HCT116 (cell line): Measurements from ENCODE around the gene SPEM1.

ENCODE experiments used
- POLR2A ChIP-seq: IDR thresholded peaks from 2 replicates; pipeline ENCODE4 v1.7.0; 2011; ENCODE audit warnings: borderline replicate concordance; ENCODE audit not compliant: insufficient read depth, insufficient read length; ENCODE audit errors: extremely low read depth
- RAD21 ChIP-seq: IDR thresholded peaks from 2 replicates; pipeline ENCODE4 v1.6.1; 2012; ENCODE audit warnings: low read depth, mild to moderate bottlenecking
- SIN3A ChIP-seq: IDR thresholded peaks from 2 replicates; pipeline ENCODE4 v1.6.1; 2012; ENCODE audit warnings: low read depth
- SP1 ChIP-seq: IDR thresholded peaks from 2 replicates; pipeline ENCODE4 v1.6.1; 2012; ENCODE audit warnings: low read depth
- TCF7L2 ChIP-seq: IDR thresholded peaks from 2 replicates; pipeline ENCODE4 v1.7.0; 2011; ENCODE audit warnings: borderline replicate concordance, inconsistent platforms; ENCODE audit not compliant: insufficient read depth, insufficient read length; ENCODE audit errors: extremely low read depth
- ZFX ChIP-seq: fragments of 450-650 bp; IDR thresholded peaks from 2 replicates; pipeline ENCODE4 v1.6.1; 2017
- ZNF274 ChIP-seq: fragments of 200-500 bp; sonication (Bioruptor generic); IDR thresholded peaks from 2 replicates; pipeline ENCODE4 v1.6.1; 2014; ENCODE audit warnings: mild to moderate bottlenecking, low read depth, low read length, inconsistent platforms
- TF ChIP-seq, protein P1 (sequence below), 3 experiments: fragments of 200-600 bp in 1 of 3; sonication (generic) in 1 of 3; IDR thresholded peaks in 2 of 3; conservative IDR thresholded peaks in 1 of 3; 2 replicates each; pipeline ENCODE4 v1.5.1; 2012 to 2017; ENCODE audit warnings: low read depth in 2 of 3, low read length in 2 of 3, antibody characterized with exemption in 1 of 3, borderline replicate concordance in 1 of 3, control low read depth in 1 of 3, mild to moderate bottlenecking in 1 of 3, mixed read lengths in 1 of 3, mixed run types in 1 of 3, moderate library complexity in 1 of 3; ENCODE audit not compliant: insufficient read depth in 1 of 3
- TF ChIP-seq, protein P2 (sequence below): IDR thresholded peaks from 2 replicates; pipeline ENCODE4 v1.6.1; 2012

DNA sequence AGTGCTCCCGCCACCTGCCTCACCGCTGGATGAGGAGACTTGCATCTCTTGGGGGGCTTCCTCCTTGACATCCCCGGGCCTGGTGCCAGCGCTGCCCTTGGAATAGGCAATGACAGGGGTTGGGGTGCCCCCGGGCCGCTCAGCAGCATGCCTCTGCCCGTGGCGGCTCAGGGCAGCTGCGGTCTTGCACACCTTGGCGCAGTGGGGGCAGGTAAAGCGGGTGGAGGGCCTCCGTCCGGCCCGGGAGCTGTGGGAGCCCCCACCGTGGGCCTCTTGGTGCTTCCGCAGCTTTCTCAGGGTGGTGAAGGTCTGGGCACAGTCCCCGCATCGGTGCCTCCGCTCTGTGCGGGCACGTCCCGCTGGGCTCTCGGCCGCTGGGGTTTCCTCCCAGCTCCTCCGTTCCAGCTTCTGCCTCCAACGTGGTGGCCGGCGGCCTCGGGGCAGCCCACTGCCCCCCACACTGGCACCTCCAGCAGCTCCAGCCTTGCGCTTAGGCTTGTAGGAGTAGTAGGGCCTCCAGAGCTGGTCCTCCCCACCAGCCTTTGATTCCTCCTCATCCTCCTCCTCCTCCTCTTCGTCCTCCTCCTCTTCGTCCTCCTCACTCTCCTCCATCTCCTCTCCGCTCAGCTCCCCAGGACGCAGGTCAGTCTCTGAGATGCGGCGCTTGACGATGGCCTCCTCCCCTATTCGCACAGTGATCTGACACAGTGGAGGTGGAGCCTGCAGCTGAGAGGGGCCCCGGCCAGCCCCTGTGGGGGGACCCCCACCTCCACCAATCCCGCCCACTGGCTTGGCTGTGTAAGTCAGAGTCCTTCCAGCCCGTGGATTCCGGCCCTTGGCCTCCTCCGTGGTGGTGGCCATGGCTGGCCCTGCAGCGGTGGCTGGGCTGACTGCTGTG, 42.6 kb downstream of the SPEM1 start:
- TF ChIP-seq, protein P1, sequence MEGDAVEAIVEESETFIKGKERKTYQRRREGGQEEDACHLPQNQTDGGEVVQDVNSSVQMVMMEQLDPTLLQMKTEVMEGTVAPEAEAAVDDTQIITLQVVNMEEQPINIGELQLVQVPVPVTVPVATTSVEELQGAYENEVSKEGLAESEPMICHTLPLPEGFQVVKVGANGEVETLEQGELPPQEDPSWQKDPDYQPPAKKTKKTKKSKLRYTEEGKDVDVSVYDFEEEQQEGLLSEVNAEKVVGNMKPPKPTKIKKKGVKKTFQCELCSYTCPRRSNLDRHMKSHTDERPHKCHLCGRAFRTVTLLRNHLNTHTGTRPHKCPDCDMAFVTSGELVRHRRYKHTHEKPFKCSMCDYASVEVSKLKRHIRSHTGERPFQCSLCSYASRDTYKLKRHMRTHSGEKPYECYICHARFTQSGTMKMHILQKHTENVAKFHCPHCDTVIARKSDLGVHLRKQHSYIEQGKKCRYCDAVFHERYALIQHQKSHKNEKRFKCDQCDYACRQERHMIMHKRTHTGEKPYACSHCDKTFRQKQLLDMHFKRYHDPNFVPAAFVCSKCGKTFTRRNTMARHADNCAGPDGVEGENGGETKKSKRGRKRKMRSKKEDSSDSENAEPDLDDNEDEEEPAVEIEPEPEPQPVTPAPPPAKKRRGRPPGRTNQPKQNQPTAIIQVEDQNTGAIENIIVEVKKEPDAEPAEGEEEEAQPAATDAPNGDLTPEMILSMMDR (IDR thresholded peaks at IDR 0.05 in 2 of 3, conservative IDR thresholded peaks at IDR 0.05 in 1 of 3; ENCODE audit: borderline replicate concordance in 1 of 3, insufficient read depth in 1 of 3, low read depth in 2 of 3, low read length in 2 of 3): no peak
- no peak for TF ChIP-seq RAD21
- no peak for TF ChIP-seq ZFX
- no peak for TF ChIP-seq ZNF274
- TF ChIP-seq POLR2A: no peak
- TF ChIP-seq SP1: no peak
- no peak for TF ChIP-seq TCF7L2
- TF ChIP-seq, protein P2, sequence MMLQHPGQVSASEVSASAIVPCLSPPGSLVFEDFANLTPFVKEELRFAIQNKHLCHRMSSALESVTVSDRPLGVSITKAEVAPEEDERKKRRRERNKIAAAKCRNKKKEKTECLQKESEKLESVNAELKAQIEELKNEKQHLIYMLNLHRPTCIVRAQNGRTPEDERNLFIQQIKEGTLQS: no peak
- TF ChIP-seq SIN3A: no peak
